ENCODE data around the gene CDIP1.

Gene CDIP1

DNA sequence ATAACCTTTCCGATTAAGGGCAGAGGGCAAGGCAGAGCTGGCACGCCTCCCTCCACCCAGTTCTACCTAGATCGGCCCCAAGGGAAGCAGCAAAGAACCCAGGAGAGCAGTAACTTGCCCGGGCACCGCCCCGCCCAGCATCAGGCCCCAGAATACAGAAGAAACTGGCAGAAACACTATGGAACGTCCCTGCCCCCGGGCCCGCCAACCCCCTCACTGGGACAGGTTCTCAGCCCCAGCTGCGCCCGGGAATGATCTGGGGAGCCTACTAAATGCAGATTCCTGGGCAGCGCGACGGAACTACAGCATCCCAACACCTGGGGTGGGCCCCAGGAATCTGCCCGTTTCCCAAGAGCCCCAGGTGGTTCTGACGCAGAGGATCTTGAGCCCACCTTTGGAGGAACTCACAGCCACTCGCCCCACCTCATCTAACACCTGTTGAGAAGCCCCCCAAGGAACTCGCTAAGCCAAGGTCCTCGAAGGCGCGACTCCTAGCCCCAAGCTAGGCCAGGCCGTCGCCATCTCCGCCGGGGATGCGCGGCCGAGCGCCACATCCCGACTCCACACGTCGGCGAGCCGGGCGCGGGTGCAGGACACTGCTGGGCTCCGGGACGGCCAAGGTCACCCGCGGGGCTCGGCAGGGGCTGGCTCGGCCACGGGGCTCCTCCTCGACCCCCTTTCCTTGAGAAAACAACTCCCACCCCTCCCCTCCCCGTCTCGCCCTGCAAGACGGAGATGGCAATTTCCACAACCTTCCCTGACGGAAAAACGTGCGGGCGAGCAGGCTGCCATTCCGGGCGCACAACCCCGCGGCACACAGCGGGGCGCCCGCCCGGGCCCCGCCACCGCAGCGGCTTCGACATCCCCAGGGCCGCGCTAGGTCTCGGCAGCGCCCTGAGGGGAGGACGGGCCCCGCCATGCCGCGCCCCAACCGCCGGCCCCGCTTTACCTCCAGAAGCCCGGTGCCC, 913 bp downstream of the CDIP1 start:
- no peak for DNase-seq (ENCODE audit: low spot score)

- no peak for DNase-seq (ENCODE audit: low spot score)
These were observed 2.0 kb downstream of the CDIP1 start for GRCh38 chr16:4536391-4537106.

- DNase-seq (ENCODE audit: low spot score), result no peak
These were observed 2.9 kb downstream of the CDIP1 start for GRCh38 chr16:4535627-4536108.

DNA sequence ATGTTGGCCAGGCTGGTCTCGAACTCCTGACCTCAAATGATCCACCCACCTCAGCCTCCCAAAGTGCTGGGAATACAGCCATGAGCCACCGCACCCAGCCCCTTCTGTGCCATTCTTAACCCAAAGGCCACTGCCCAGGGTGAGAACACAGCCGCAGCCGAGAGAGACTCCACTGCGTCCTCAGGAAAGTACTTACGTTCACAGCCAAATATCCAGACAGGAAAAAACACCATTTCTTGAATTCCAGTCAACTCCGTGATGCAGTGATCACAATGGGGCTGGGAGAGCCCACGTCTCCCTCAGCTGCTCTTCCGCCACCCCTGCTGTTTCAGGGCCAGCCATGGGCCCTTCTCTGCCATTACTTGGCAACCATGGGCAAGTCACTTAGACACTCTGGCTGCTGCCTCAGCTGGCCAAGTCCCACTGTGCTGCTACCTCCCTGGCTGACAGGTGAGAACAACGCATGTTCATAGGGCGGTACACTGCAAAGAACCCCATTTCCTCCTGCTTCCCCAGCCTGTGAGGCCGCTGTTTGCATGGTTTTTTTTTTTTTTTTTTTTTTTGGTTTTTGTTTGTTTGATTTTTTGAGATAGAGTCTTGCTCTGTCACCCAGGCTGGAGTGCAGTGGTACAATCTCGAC, 4.3 kb downstream of the CDIP1 start:
- no peak for DNase-seq (ENCODE audit: low spot score)

DNA sequence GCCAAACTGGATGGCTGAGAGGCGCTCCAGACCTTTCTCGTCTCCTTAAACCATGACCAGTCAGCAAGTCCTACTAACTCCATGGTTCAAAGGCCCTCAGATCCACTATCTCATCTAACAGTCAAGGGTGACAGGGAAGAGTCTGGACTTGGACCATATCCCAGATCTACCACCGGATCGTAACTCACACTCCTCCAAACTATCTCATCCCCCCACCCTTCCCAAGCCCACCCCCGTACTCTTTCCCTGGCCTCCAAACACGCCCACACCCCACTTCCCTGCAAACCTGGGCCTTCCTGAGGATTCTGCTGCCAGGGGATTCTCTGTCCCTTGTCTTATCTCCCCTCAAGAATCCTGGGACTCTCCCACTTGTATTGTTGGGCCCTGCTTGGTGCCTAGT, 5.1 kb downstream of the CDIP1 start:
- no peak for DNase-seq (ENCODE audit: low spot score)

DNA sequence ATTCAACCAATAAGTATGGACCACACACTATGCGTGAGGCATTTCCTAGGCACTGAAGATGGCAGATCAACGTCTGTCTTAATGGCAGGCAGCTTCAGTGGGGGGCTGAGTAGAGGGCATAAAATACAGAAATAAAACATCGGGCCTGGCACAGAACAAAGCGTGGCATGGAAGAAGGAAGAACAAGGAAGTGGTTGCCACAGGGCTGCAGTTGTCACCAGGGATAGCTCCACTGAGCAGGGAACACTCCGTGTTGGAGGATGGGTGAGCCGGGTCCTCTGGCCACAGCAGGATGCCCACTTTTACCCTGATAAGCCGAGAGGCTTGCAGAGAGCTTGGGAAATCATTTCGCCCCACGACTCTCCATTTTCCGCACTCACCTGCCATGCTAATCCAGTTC, 6.3 kb downstream of the CDIP1 start:
- no peak for DNase-seq (ENCODE audit: low spot score)

GRCh38 chr16:4531811-4532210, 6.8 kb downstream of the CDIP1 start:
- no peak for DNase-seq (ENCODE audit: low spot score)

DNA sequence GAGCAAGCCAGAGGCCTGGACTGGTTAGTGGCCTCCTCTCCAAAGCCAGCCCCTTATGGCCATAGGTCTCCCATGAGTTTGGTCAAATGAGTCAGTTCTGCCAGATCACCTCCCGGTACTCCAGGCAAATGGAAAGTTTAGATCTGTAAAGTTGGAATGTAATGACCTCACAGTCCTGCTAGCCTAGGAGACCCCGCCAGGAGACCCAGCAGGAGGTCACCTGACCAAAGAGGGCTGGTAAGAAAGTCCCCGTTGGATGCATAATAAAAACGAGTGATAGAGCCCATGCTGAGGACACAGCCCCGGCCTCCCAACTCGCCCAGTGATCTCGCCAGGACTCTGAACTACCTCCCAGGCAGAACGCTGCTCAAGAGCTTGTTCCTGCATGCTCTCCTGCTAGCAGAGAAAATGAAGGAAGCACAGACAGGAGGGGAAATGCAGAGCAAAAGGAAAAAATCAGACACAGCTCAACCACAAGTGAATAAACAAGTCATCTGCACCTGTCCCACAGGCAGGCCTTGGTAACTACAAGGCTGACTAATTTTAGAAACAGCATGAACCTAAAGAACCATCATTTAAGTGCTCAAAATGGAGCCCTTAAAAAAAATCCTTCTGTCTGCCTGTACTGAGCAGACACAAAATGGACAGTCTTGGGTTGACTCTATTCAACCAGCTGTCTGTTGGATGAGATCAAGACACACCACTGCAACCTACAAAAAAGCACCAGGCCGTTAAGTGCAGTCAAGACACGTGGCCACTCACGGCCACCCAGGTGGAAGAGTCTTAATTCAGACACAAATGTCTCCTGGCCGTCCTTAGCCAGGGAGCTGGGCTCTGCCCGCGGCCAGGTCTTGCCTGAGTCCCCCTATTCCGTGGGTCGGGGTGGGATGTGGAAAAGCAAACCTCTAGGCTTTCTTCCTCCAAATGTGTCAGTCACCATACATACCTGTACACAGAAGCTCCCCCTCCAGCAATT, 9.2 kb downstream of the CDIP1 start:
- no peak for DNase-seq (ENCODE audit: low spot score)

GRCh38 chr16:4525634-4526277, 12.8 kb downstream of the CDIP1 start:
- no peak for DNase-seq (ENCODE audit: low spot score)

DNA sequence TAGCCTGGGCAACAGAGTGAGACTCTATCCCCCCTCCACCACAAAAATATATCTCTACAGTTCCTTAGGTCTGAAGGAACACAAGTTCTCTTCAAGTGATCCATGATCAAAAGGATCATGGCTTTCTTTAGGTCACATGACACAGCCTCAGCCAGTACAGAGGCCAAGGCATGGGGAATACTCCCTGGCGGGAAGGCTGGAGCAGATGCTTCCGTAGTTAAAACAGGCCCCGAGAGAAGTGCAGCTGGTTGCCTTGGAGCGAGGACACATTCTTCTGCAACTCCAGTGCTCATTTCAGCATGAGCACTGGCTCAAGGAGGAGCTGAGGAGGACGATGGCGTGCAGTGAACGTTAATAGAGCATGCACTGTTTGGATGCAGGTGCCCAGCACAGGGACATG, 13.5 kb downstream of the CDIP1 start:
- no peak for DNase-seq (ENCODE audit: low spot score)

GRCh38 chr16:4524571-4524970, 14.0 kb downstream of the CDIP1 start:
- DNase-seq (ENCODE audit: low spot score), result no peak

DNA sequence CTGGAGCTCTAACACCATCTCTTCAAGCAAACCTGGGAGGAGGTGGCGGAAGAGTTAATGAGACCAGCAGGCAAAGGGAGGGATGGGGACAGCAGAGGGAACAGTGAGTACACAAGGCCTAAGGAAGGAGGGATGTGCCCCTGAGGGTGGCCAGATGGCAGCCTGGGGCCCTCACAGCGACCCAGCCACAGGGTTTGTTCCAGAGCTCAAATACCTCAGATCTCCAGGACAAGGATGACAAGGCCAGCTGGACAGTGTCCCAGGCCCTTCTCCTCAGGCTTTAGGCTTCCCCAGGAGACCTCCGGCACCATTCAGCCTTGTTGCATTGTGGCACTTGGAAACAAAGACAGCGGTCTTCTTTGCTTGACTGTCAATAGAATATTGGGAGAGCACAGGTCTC, 14.9 kb downstream of the CDIP1 start:
- DNase-seq (ENCODE audit: low spot score), result no peak

- no peak for DNase-seq (ENCODE audit: low spot score)
These were observed 16.5 kb downstream of the CDIP1 start for GRCh38 chr16:4522051-4522581.

- no peak for DNase-seq (ENCODE audit: low spot score)
These were observed 17.7 kb downstream of the CDIP1 start for GRCh38 chr16:4520913-4521312.

GRCh38 chr16:4519274-4520058, 19.1 kb downstream of the CDIP1 start:
- DNase-seq (ENCODE audit: low spot score), result no peak

GRCh38 chr16:4517812-4518680, 20.5 kb downstream of the CDIP1 start:
- peak; percentile 33 for DNase-seq (ENCODE audit: low spot score)

- no peak for DNase-seq (ENCODE audit: low spot score)
These were observed 22.9 kb downstream of the CDIP1 start for GRCh38 chr16:4515611-4516233.

- DNase-seq (ENCODE audit: low spot score), result no peak
These were observed 24.0 kb downstream of the CDIP1 start for GRCh38 chr16:4514606-4515005.

Data from SW480 (cell line).